ENCODE data around the gene TUT4. TPM values are rescaled to one million over a fixed set of nuclear protein-coding genes. Genes with fewer than 3 reads are reported as not detected.
A peak's percentile ranks its signal among the peaks of the same experiment; 100 is the strongest.

Gene TUT4
- total RNA-seq, 1 experiment from 2014 or later = 67.4 TPM

- H3K4me1 ChIP-seq (ENCODE audit: control insufficient read depth, insufficient read depth, low read length) = peaks cover 16% of the 10 kb centered on the region
- peak overlapping the region; percentile 93 for H3K27ac ChIP-seq (ENCODE audit: low read length)
- ATAC-seq (no peak), DNase-seq (ENCODE audit: low read depth, low spot score) (no peak)
- TF ChIP-seq POLR2AphosphoS5 (IDR thresholded peaks at IDR 0.05; ENCODE audit: low read depth, low read length) = no peak
- H3K36me3 ChIP-seq (ENCODE audit: control insufficient read depth, insufficient read depth, low read length) = peaks cover 2% of the 10 kb centered on the region; the same call in 1 of the 2 replicates
- H3K27me3 ChIP-seq (ENCODE audit: control insufficient read depth, insufficient read depth, low read length) = no peaks in the 10 kb centered on the region
- ChIA-PET CTCF (no interaction called here), POLR2A (no interaction called here)
- intact Hi-C loops (cut with micrococcal nuclease; ENCODE audit: unreplicated experiment) (no loop called here), in situ Hi-C loops (cut with HindIII; ENCODE audit: low pct_unique_long_range_greater_than_20kb, low sequenced_read_pairs) (no loop called here)
- BruUV-seq (replicated peaks) = no TSS peak
- no peak overlapping the region for H3K4me3 ChIP-seq (ENCODE audit: low read depth in 2 of 2, low read length in 2 of 2)
- no peaks in the 10 kb centered on the region for H3K9me3 ChIP-seq (ENCODE audit: control insufficient read depth, insufficient read depth, low read depth, low read length)
These were observed 1.9 kb upstream of the TUT4 start for GRCh38 chr1:52554756-52555155.

- TF ChIP-seq, protein P1, sequence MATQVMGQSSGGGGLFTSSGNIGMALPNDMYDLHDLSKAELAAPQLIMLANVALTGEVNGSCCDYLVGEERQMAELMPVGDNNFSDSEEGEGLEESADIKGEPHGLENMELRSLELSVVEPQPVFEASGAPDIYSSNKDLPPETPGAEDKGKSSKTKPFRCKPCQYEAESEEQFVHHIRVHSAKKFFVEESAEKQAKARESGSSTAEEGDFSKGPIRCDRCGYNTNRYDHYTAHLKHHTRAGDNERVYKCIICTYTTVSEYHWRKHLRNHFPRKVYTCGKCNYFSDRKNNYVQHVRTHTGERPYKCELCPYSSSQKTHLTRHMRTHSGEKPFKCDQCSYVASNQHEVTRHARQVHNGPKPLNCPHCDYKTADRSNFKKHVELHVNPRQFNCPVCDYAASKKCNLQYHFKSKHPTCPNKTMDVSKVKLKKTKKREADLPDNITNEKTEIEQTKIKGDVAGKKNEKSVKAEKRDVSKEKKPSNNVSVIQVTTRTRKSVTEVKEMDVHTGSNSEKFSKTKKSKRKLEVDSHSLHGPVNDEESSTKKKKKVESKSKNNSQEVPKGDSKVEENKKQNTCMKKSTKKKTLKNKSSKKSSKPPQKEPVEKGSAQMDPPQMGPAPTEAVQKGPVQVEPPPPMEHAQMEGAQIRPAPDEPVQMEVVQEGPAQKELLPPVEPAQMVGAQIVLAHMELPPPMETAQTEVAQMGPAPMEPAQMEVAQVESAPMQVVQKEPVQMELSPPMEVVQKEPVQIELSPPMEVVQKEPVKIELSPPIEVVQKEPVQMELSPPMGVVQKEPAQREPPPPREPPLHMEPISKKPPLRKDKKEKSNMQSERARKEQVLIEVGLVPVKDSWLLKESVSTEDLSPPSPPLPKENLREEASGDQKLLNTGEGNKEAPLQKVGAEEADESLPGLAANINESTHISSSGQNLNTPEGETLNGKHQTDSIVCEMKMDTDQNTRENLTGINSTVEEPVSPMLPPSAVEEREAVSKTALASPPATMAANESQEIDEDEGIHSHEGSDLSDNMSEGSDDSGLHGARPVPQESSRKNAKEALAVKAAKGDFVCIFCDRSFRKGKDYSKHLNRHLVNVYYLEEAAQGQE (IDR thresholded peaks at IDR 0.05; ENCODE audit: insufficient read depth in 1 of 2, low read depth in 2 of 2, low read length in 1 of 2) = no peak
- no peak for TF ChIP-seq POLR2AphosphoS5 (IDR thresholded peaks at IDR 0.05; ENCODE audit: low read depth, low read length)
- no peak for TF ChIP-seq SIN3A (IDR thresholded peaks at IDR 0.05; ENCODE audit: borderline replicate concordance, insufficient read depth, low read depth, low read length)
- TF ChIP-seq, protein P2, sequence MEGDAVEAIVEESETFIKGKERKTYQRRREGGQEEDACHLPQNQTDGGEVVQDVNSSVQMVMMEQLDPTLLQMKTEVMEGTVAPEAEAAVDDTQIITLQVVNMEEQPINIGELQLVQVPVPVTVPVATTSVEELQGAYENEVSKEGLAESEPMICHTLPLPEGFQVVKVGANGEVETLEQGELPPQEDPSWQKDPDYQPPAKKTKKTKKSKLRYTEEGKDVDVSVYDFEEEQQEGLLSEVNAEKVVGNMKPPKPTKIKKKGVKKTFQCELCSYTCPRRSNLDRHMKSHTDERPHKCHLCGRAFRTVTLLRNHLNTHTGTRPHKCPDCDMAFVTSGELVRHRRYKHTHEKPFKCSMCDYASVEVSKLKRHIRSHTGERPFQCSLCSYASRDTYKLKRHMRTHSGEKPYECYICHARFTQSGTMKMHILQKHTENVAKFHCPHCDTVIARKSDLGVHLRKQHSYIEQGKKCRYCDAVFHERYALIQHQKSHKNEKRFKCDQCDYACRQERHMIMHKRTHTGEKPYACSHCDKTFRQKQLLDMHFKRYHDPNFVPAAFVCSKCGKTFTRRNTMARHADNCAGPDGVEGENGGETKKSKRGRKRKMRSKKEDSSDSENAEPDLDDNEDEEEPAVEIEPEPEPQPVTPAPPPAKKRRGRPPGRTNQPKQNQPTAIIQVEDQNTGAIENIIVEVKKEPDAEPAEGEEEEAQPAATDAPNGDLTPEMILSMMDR (IDR thresholded peaks at IDR 0.05) = no peak
- no peak for TF ChIP-seq TCF7L2 (IDR thresholded peaks at IDR 0.05; ENCODE audit: low read depth, low read length)
- intact Hi-C loops (cut with micrococcal nuclease; ENCODE audit: unreplicated experiment) (no loop called here), in situ Hi-C loops (cut with HindIII; ENCODE audit: low pct_unique_long_range_greater_than_20kb, low sequenced_read_pairs) (no loop called here)
- peak overlapping the region; percentile 81 to 96 for H3K4me3 ChIP-seq (ENCODE audit: low read depth in 2 of 2, low read length in 2 of 2)
- POLR2A ChIA-PET = no interaction called here
- H3K27me3 ChIP-seq (ENCODE audit: control insufficient read depth, insufficient read depth, low read length) = no peaks in the 10 kb centered on the region
- peaks cover 2% of the 10 kb centered on the region; the same call in 1 of the 2 replicates for H3K36me3 ChIP-seq (ENCODE audit: control insufficient read depth, insufficient read depth, low read length)
- no peak for ATAC-seq
- H3K4me1 ChIP-seq (ENCODE audit: control insufficient read depth, insufficient read depth, low read length) = peaks cover 21% of the 10 kb centered on the region
- H3K9me3 ChIP-seq (ENCODE audit: control insufficient read depth, insufficient read depth, low read depth, low read length) = no peaks in the 10 kb centered on the region
- TSS peak; percentile 91 for BruUV-seq (replicated peaks)
- no peak for DNase-seq (ENCODE audit: low read depth, low spot score)
- CTCF ChIA-PET = no interaction called here
- peak overlapping the region; percentile 93 for H3K27ac ChIP-seq (ENCODE audit: low read length)
These were observed 1.4 kb upstream of the TUT4 start for GRCh38 chr1:52554267-52554640.

DNA sequence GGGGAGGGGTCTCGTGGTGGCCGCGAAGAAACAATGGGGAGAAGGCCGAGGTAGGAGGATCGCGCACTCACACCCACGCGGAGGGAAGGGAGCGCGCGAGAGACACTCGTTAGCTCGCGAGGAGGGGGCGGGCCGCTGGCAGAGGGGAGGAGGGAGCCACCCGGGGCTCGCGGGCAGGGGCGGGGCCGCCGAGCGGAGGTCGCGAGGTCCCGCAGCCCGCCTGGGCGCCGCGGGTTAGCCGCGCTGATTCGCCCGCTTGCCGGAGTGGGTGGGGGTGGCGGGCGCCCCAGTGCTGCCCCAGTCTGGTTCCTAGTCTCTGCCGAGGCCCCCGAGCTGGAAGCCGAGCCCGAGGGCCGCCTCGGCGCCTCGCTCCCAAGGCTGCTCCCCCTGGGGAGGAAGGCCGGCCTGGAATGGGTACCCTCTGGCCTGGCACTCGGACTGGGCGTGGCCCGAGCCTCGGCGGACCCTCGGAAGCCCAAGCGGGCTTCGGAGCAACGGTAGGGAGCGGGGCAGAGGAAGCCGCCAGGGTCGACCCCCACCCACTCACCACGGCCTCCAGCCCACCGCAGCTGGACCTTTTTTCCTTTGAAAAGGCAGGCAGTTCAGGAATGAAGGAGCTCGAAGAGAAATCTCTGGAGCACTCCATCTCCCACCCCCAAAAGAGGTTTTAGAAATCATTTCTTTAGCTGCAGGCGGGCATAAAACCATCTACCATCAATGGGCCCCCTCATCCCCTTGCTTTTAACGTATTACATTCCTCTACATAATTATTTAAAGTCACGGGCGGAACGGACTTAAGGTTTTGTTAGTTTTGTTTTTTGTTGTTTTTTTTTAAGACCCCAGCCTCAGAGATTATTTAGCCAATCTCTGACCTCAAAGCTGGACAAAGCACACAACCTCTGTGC is 722 bp upstream of the TUT4 start:
- no TSS peak for BruUV-seq (replicated peaks)
- intact Hi-C loops (cut with micrococcal nuclease; ENCODE audit: unreplicated experiment) = no loop called here
- in situ Hi-C loops (cut with HindIII; ENCODE audit: low pct_unique_long_range_greater_than_20kb, low sequenced_read_pairs) = no loop called here
- CTCF ChIA-PET = interaction anchor here (0.6 to 1.1 kb wide), 6 partner anchors 51 to 301 kb away, joined by 3 to 12 read pairs (median 6); no protein-coding TSS in a partner anchor
- Histone ChIP-seq H3K27ac (ENCODE audit: low read length) (peak overlapping the region; percentile 93), H3K4me1 (ENCODE audit: control insufficient read depth, insufficient read depth, low read length) (peaks cover 26% of the 10 kb centered on the region), H3K27me3 (ENCODE audit: control insufficient read depth, insufficient read depth, low read length) (no peaks in the 10 kb centered on the region), H3K9me3 (ENCODE audit: control insufficient read depth, insufficient read depth, low read depth, low read length) (no peaks in the 10 kb centered on the region), H3K36me3 (ENCODE audit: control insufficient read depth, insufficient read depth, low read length) (peaks cover 2% of the 10 kb centered on the region; the same call in 1 of the 2 replicates), H3K4me3 (ENCODE audit: low read depth in 2 of 2, low read length in 2 of 2) (peak overlapping the region; percentile 81 to 96)
- no peak for DNase-seq (ENCODE audit: low read depth, low spot score)
- peak; percentile 81 for TF ChIP-seq POLR2AphosphoS5 (IDR thresholded peaks at IDR 0.05; ENCODE audit: low read depth, low read length)
- peak; percentile 70; the same call in 1 of the 2 replicates for TF ChIP-seq SIN3A (IDR thresholded peaks at IDR 0.05; ENCODE audit: borderline replicate concordance, insufficient read depth, low read depth, low read length)
- no peak for TF ChIP-seq TCF7L2 (IDR thresholded peaks at IDR 0.05; ENCODE audit: low read depth, low read length)
- POLR2A ChIA-PET = interaction anchor here (0.6 to 1.0 kb wide), 10 partner anchors 14 to 651 kb away, joined by 3 to 12 read pairs (median 4); no protein-coding TSS in a partner anchor
- ATAC-seq = peak; percentile 92

Data from Panc1 (cell line).